WI38 (cell line): ENCODE data around the gene COMTD1.
"Not testable (repeated sequence)": the region's sequence is repeated elsewhere in the genome, so short reads cannot be mapped to it uniquely, and the experiment has no call there.

Experiments used
- H3K4me3 ChIP-seq: 2 replicates; pipeline ENCODE4 v1.5.1; 2011; ENCODE audit warnings: low read depth, mild to moderate bottlenecking, control low read depth, low read length
- TF ChIP-seq, protein P1 (sequence below): IDR thresholded peaks from 2 replicates; pipeline ENCODE4 v1.5.1; 2012; ENCODE audit warnings: low read depth, mild to moderate bottlenecking, control low read depth, low read length

The COMTD1 gene

GRCh38 chr10:75207857-75208144, 28.0 kb downstream of the COMTD1 start:
- no peak overlapping the region for H3K4me3 ChIP-seq
- TF ChIP-seq, protein P1, sequence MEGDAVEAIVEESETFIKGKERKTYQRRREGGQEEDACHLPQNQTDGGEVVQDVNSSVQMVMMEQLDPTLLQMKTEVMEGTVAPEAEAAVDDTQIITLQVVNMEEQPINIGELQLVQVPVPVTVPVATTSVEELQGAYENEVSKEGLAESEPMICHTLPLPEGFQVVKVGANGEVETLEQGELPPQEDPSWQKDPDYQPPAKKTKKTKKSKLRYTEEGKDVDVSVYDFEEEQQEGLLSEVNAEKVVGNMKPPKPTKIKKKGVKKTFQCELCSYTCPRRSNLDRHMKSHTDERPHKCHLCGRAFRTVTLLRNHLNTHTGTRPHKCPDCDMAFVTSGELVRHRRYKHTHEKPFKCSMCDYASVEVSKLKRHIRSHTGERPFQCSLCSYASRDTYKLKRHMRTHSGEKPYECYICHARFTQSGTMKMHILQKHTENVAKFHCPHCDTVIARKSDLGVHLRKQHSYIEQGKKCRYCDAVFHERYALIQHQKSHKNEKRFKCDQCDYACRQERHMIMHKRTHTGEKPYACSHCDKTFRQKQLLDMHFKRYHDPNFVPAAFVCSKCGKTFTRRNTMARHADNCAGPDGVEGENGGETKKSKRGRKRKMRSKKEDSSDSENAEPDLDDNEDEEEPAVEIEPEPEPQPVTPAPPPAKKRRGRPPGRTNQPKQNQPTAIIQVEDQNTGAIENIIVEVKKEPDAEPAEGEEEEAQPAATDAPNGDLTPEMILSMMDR: no peak

GRCh38 chr10:75207079-75207856, 28.5 kb downstream of the COMTD1 start:
- no peak overlapping the region for H3K4me3 ChIP-seq
- TF ChIP-seq, protein P1: no peak

DNA sequence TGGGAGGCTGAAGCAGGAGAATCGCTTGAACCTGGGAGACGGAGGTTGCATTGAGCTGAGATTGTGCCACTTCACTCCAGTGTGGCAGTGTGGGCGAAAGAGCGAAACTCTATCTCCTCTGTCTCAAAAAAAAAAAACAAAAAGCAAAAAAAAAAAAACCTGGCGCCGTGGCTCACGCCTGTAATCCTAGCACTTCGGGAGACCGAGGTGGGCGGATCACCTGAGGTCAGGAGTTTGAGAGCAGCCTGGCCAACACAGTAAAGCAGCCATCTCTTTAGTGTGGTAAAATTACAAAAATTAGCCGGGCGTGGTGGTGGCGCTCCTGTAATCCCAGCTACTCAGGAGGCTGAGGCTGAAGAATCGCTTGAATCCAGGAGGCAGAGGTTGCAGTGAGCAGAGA, 29.1 kb downstream of the COMTD1 start:
- not testable (repeated sequence) for H3K4me3 ChIP-seq

GRCh38 chr10:75205908-75206307, 29.8 kb downstream of the COMTD1 start:
- H3K4me3 ChIP-seq: no peak overlapping the region
- TF ChIP-seq, protein P1: no peak

- no peak overlapping the region for H3K4me3 ChIP-seq
- TF ChIP-seq, protein P1: no peak
These were observed 32.0 kb downstream of the COMTD1 start for GRCh38 chr10:75203724-75204123.

DNA sequence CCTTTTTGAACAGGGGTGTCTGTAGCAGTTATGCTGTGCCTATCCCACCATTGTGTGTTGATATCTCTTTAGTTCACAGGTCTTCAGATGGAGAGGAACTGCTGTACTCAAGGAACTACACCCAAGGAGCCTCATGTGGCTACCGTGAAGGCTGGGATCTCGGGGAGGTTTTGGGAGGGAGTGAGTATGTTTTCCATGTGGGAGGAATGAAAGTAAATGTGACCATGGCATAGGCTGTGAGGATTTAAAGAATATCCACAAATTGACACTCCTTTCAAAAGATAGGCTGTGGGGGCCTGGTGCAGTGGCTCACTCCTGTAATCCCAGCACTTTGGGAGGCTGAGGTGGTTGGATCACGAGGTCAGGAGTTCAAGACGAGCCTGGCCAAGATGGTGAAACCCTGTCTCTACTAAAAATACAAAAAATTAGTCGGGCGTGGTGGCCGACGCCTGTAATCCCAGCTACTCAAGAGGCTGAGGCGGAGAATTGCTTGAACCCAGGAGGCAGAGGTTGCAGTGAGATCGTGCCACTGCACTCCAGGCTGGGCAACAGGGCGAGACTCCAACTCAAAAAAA, 32.6 kb downstream of the COMTD1 start:
- H3K4me3 ChIP-seq: not testable (repeated sequence)

GRCh38 chr10:75202321-75203045, 33.3 kb downstream of the COMTD1 start:
- TF ChIP-seq, protein P1: no peak
- no peak overlapping the region for H3K4me3 ChIP-seq

- no peak overlapping the region for H3K4me3 ChIP-seq
- TF ChIP-seq, protein P1: no peak
These were observed 33.9 kb downstream of the COMTD1 start for GRCh38 chr10:75201793-75202307.

- not testable (repeated sequence) for H3K4me3 ChIP-seq
These were observed 35.8 kb downstream of the COMTD1 start for GRCh38 chr10:75199949-75200348.
